Neutrophil (primary cell): Measurements from ENCODE around the gene KLF11.

Experiments
- H3K27ac ChIP-seq: fragments of 200-600 bp; sonication (generic); 2 replicates; pipeline ENCODE4 v1.5.1; 2016; ENCODE audit warnings: mild to moderate bottlenecking, moderate library complexity
- H3K27me3 ChIP-seq: fragments of 200-600 bp; sonication (generic); 2 replicates; pipeline ENCODE4 v1.6.0; 2016; ENCODE audit warnings: mild to moderate bottlenecking
- H3K36me3 ChIP-seq: fragments of 200-600 bp; sonication (generic); 2 replicates; pipeline ENCODE4 v1.5.1; 2017
- H3K4me1 ChIP-seq, 2 experiments: fragments of 200-600 bp in 1 of 2; sonication (generic) in 1 of 2; 1 replicate in 1 of 2; 2 replicates in 1 of 2; pipeline versions ENCODE4 v1.5.1 to v1.6.1; 2013 to 2016; ENCODE audit warnings: low read depth in 1 of 2, low read length in 1 of 2, mild to moderate bottlenecking in 1 of 2, moderate library complexity in 1 of 2; ENCODE audit not compliant: control insufficient read depth in 1 of 2, insufficient read depth in 1 of 2
- H3K4me3 ChIP-seq, 2 experiments: fragments of 200-600 bp in 1 of 2; sonication (generic) in 1 of 2; 1 replicate in 1 of 2; 2 replicates in 1 of 2; pipeline ENCODE4 v1.5.1; 2013 to 2016; ENCODE audit warnings: low read depth in 1 of 2, low read length in 1 of 2, mild to moderate bottlenecking in 1 of 2, moderate library complexity in 1 of 2
- H3K9me3 ChIP-seq: fragments of 200-600 bp; sonication (generic); 2 replicates; pipeline ENCODE4 v1.5.1; 2016
- CTCF ChIP-seq: fragments of 200-600 bp; sonication (generic); IDR thresholded peaks from 2 replicates; pipeline ENCODE4 v1.5.1; 2016; ENCODE audit warnings: antibody characterized with exemption

KLF11 gene

GRCh38 chr2:10043256-10043905 lies at the start of gene KLF11:
Gene KLF11, plus strand, starts transcription at chr2:10043550. Its CDS starts 167 bp downstream, at chr2:10043717.
- Histone ChIP-seq H3K4me1 (peaks cover 9 to 14% of the 10 kb centered on the region in 2 experiments), H3K36me3 (no peaks in the 10 kb centered on the region), H3K9me3 (no peaks in the 10 kb centered on the region), H3K27me3 (peaks cover 41% of the 10 kb centered on the region), H3K27ac (peak within 1 kb of the TSS; percentile 68), H3K4me3 (peak within 1 kb of the TSS; percentile 65)
- TF ChIP-seq CTCF: no peak

DNA sequence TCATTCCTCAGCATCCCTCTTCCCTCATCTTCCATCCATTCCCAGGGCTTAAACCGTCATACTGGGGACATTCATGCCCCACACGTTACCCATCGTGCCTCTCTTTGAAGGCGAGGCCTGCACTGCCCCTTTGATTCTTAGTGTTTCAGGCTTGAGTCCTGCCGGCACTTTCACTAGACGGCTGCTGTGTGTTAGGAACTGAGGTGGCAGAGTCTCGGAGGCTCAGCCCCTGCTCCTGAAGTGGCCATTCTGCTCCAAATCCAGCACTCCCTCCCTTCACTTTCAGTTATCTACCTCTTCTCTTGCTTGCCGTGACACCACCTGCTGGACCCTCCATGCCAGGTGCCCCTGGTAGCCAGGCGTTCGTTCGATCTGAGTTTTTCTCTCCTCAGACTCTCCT lies 48.9 kb upstream of the KLF11 start:
- no peak for TF ChIP-seq CTCF
- H3K9me3 ChIP-seq: no peaks in the 10 kb centered on the region
- H3K27ac ChIP-seq: no peak overlapping the region
- H3K27me3 ChIP-seq: no peaks in the 10 kb centered on the region
- no peaks in the 10 kb centered on the region for H3K36me3 ChIP-seq
- no peak overlapping the region for H3K4me3 ChIP-seq
- no peaks in the 10 kb centered on the region for H3K4me1 ChIP-seq

DNA sequence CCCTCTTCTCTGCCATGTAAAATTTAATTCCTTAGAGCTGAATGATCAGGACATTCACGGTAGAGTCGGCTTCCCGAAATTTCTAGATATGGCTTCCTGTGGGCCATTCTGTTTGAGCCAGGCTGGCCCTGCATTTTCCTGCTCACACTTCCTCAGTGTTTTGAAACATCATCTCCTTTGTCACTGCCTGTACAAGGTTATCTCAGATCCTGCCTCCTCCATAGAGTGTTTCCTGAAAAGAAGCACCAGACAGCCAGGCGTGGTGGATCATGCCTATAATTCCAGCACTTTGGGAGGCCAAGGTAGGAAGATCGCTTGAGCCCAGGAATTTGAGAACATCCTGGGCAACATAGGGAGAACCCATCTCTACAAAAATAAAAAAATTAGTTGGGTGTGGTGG lies 48.3 kb upstream of the KLF11 start:
- Histone ChIP-seq H3K27me3 (no peaks in the 10 kb centered on the region), H3K27ac (no peak overlapping the region), H3K4me1 (no peaks in the 10 kb centered on the region), H3K9me3 (no peaks in the 10 kb centered on the region), H3K36me3 (no peaks in the 10 kb centered on the region), H3K4me3 (no peak overlapping the region)
- no peak for TF ChIP-seq CTCF

DNA sequence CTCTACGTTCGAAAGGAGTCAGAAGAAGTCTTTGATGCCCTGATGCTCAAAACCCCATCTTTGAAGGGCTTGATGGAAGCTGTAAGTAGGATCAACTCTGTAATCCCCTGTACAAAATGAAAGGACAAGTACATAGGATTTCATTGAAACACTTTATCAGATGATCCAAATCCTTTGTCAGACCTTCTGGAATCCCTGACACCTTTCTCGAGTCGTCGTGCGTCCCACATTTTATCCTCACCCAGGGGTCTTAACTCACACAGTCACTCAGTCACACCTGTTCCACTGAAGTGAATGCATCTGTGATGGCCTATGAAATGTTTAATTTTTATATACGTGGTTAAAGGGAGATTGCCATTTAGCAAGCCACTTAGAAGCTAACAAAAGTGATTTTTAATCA lies 47.0 kb upstream of the KLF11 start:
- H3K4me1 ChIP-seq: peaks cover under 1% of the 10 kb centered on the region in 2 experiments
- H3K27me3 ChIP-seq: no peaks in the 10 kb centered on the region
- H3K27ac ChIP-seq: no peak overlapping the region
- H3K9me3 ChIP-seq: no peaks in the 10 kb centered on the region
- H3K36me3 ChIP-seq: no peaks in the 10 kb centered on the region
- no peak overlapping the region for H3K4me3 ChIP-seq
- no peak for TF ChIP-seq CTCF

GRCh38 chr2:9997936-9998335 lies 45.4 kb upstream of the KLF11 start:
- no peaks in the 10 kb centered on the region for H3K9me3 ChIP-seq
- H3K27ac ChIP-seq: no peak overlapping the region
- no peaks in the 10 kb centered on the region for H3K27me3 ChIP-seq
- H3K36me3 ChIP-seq: no peaks in the 10 kb centered on the region
- TF ChIP-seq CTCF: no peak
- no peak overlapping the region for H3K4me3 ChIP-seq
- peaks cover 10% of the 10 kb centered on the region in 2 experiments for H3K4me1 ChIP-seq
